Neural progenitor cell (in vitro differentiated cells): ENCODE measurements around the gene SIAH3. TPM values are rescaled to one million over a fixed set of nuclear protein-coding genes. Genes with fewer than 3 reads are reported as not detected.

ENCODE experiments used
- DNase-seq: peaks from one replicate; pipeline ENCODE4 v3.0.0-alpha.2; 2016; ENCODE audit warnings: low spot score
- H2AFZ ChIP-seq: fragments of 200-600 bp; sonication (generic); replicated peaks from 2 replicates; pipeline ENCODE4 v1.6.1; 2016; ENCODE audit warnings: antibody characterized with exemption
- H3F3A ChIP-seq: fragments of 200-600 bp; sonication (generic); 2 replicates; pipeline ENCODE4 v1.6.1; 2016; ENCODE audit warnings: antibody characterized with exemption, low read depth
- H3K27ac ChIP-seq: fragments of 200-600 bp; sonication (generic); 2 replicates; pipeline ENCODE4 v1.5.1; 2016; ENCODE audit warnings: mild to moderate bottlenecking
- H3K27me3 ChIP-seq: fragments of 200-600 bp; sonication (generic); 2 replicates; pipeline ENCODE4 v1.6.1; 2016; ENCODE audit warnings: mild to moderate bottlenecking, moderate library complexity
- H3K36me3 ChIP-seq: fragments of 200-600 bp; sonication (generic); 2 replicates; pipeline ENCODE4 v1.5.1; 2016
- H3K4me1 ChIP-seq: fragments of 200-600 bp; sonication (generic); 2 replicates; pipeline ENCODE4 v1.6.1; 2016; ENCODE audit warnings: mixed run types
- H3K4me2 ChIP-seq: fragments of 200-600 bp; sonication (generic); 2 replicates; pipeline ENCODE4 v1.6.1; 2016
- H3K4me3 ChIP-seq: fragments of 200-600 bp; sonication (generic); 2 replicates; pipeline ENCODE4 v1.5.1; 2016
- H3K79me2 ChIP-seq: fragments of 200-600 bp; sonication (generic); 2 replicates; pipeline ENCODE4 v1.6.1; 2016; ENCODE audit warnings: low read depth
- H3K9ac ChIP-seq: fragments of 200-600 bp; sonication (generic); 2 replicates; pipeline ENCODE4 v1.6.1; 2016
- H3K9me3 ChIP-seq: fragments of 200-600 bp; sonication (generic); 2 replicates; pipeline ENCODE4 v1.5.1; 2016; ENCODE audit warnings: low read depth
- H4K20me1 ChIP-seq: fragments of 200-600 bp; sonication (generic); 2 replicates; pipeline ENCODE4 v1.6.1; 2016; ENCODE audit warnings: low read depth
- H3K27ac Mint-ChIP-seq: 3 replicates; pipeline ENCODE4 v1.8.0; 2021; ENCODE audit warnings: mixed read lengths
- H3K27me3 Mint-ChIP-seq: 2 replicates; pipeline ENCODE4 v1.8.0; 2022; ENCODE audit warnings: low read depth, mild to moderate bottlenecking, inconsistent platforms, moderate library complexity, mixed read lengths; ENCODE audit not compliant: insufficient read depth
- H3K36me3 Mint-ChIP-seq: 3 replicates; pipeline ENCODE4 v1.8.0; 2021; ENCODE audit warnings: mixed read lengths
- H3K4me1 Mint-ChIP-seq: 3 replicates; pipeline ENCODE4 v1.8.0; 2021; ENCODE audit warnings: mixed read lengths
- H3K4me3 Mint-ChIP-seq: 3 replicates; pipeline ENCODE4 v1.8.0; 2021; ENCODE audit warnings: mild to moderate bottlenecking, moderate library complexity, mixed read lengths
- H3K9me3 Mint-ChIP-seq: 3 replicates; pipeline ENCODE4 v1.8.0; 2020; ENCODE audit warnings: mixed read lengths
- EZH2 ChIP-seq: fragments of 200-600 bp; sonication (generic); IDR thresholded peaks from 2 replicates; pipeline ENCODE4 v1.6.1; 2017; ENCODE audit warnings: antibody characterized with exemption, mild to moderate bottlenecking, moderate library complexity
- EZH2phosphoT487 ChIP-seq: fragments of 200-600 bp; sonication (generic); IDR thresholded peaks from 2 replicates; pipeline ENCODE4 v1.6.1; 2017; ENCODE audit warnings: antibody characterized with exemption
- total RNA-seq: library from RNA; depleted of rRNA; stranded (reverse); fragments of >200 nt; gene quantifications from 2 replicates; pipeline ENCODE4 v1.2.3, GENCODE V29; 2015; ENCODE audit warnings: low replicate concordance
- TF ChIP-seq, protein P1 (sequence below): fragments of 200-600 bp; sonication (generic); IDR thresholded peaks from 2 replicates; pipeline ENCODE4 v1.5.1; 2017; ENCODE audit warnings: antibody characterized with exemption, mild to moderate bottlenecking

Gene SIAH3
- total RNA-seq, 1 donor from 2014 or later: not detected

DNA sequence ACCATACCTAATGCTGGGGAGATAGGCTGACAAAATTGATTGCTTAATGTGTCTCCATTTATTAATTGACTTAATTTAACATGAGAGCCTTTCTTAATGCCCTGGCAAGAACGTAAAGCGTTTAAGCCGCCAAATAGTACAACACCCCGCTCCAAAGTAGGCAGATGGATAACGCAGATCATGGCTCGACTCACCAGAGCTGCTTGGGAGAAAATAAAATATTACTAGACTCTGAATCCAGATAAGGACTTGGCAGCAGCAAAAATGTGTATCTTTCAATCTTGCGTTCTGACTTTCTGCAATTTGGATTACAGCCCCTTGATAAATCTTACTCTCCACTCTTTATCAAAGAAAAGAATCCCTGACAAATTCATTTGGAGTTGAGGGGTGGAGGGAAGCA lies 403 bp upstream of the SIAH3 start:
- DNase-seq: no peak
- Histone ChIP-seq H3K4me3 (no peak overlapping the region), H3K9ac (no peak overlapping the region), H3K27ac (no peak overlapping the region), H3K79me2 (no peaks in the 10 kb centered on the region), H3K27me3 (peaks cover 62% of the 10 kb centered on the region), H3K9me3 (no peaks in the 10 kb centered on the region), H3F3A (no peaks in the 10 kb centered on the region), H3K4me1 (peaks cover 25% of the 10 kb centered on the region), H2AFZ (peak overlapping the region; percentile 26), H3K4me2 (peak overlapping the region; percentile 79), H4K20me1 (no peaks in the 10 kb centered on the region), H3K36me3 (no peaks in the 10 kb centered on the region)
- H3K4me1 Mint-ChIP-seq: peaks cover 61% of the 10 kb centered on the region
- H3K36me3 Mint-ChIP-seq: no peaks in the 10 kb centered on the region
- TF ChIP-seq EZH2: no peak
- TF ChIP-seq EZH2phosphoT487: no peak
- TF ChIP-seq, protein P1, sequence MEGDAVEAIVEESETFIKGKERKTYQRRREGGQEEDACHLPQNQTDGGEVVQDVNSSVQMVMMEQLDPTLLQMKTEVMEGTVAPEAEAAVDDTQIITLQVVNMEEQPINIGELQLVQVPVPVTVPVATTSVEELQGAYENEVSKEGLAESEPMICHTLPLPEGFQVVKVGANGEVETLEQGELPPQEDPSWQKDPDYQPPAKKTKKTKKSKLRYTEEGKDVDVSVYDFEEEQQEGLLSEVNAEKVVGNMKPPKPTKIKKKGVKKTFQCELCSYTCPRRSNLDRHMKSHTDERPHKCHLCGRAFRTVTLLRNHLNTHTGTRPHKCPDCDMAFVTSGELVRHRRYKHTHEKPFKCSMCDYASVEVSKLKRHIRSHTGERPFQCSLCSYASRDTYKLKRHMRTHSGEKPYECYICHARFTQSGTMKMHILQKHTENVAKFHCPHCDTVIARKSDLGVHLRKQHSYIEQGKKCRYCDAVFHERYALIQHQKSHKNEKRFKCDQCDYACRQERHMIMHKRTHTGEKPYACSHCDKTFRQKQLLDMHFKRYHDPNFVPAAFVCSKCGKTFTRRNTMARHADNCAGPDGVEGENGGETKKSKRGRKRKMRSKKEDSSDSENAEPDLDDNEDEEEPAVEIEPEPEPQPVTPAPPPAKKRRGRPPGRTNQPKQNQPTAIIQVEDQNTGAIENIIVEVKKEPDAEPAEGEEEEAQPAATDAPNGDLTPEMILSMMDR: no peak
- no peak overlapping the region for H3K27ac Mint-ChIP-seq
- peak overlapping the region; percentile 89 for H3K4me3 Mint-ChIP-seq
- peaks cover 11% of the 10 kb centered on the region for H3K9me3 Mint-ChIP-seq
- peaks cover 8% of the 10 kb centered on the region for H3K27me3 Mint-ChIP-seq

DNA sequence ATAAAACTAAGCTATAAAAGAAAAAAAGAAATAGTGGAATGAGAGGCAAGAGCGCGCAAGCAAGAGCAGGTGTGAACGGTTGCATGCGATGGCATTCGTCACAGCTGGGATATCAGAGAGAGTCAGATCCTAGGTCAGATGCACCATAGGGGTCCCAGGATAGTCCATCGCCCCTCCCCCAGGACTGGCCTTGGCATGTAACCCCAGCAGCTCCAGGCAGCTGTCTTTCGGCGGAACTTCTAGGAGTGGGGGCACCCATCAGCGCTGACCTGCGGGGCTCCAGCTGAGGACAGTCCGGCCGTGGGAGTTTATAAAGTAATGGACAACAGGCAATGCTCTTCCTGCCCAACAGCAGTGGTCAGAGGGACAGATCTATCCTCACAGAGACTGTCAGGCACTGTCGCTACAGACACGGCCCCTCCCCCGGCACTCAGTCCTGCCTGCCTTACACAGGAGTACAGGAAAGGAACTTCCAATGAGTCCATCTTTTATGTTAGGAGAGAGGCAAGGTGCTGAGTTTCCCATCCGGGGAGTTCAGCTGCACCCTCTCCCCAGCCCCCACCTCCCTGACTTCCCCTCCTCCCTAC lies 1.4 kb downstream of the SIAH3 start:
- Histone ChIP-seq H3K36me3 (no peaks in the 10 kb centered on the region), H4K20me1 (no peaks in the 10 kb centered on the region), H3K9ac (no peak overlapping the region), H3K4me1 (peaks cover 33% of the 10 kb centered on the region), H3K27ac (no peak overlapping the region), H3F3A (no peaks in the 10 kb centered on the region), H2AFZ (peak overlapping the region; percentile 26), H3K9me3 (no peaks in the 10 kb centered on the region), H3K79me2 (no peaks in the 10 kb centered on the region), H3K4me3 (peak overlapping the region; percentile 46), H3K4me2 (peak overlapping the region; percentile 79), H3K27me3 (peaks cover 62% of the 10 kb centered on the region)
- peaks cover 11% of the 10 kb centered on the region for H3K9me3 Mint-ChIP-seq
- H3K4me3 Mint-ChIP-seq: peak overlapping the region; percentile 89
- H3K27ac Mint-ChIP-seq: no peak overlapping the region
- peak; percentile 45 for DNase-seq
- H3K4me1 Mint-ChIP-seq: peaks cover 70% of the 10 kb centered on the region
- TF ChIP-seq EZH2phosphoT487 (peak; percentile 21), EZH2 (no peak)
- TF ChIP-seq, protein P1: no peak
- peaks cover 2% of the 10 kb centered on the region for H3K36me3 Mint-ChIP-seq
- H3K27me3 Mint-ChIP-seq: peaks cover 8% of the 10 kb centered on the region

DNA sequence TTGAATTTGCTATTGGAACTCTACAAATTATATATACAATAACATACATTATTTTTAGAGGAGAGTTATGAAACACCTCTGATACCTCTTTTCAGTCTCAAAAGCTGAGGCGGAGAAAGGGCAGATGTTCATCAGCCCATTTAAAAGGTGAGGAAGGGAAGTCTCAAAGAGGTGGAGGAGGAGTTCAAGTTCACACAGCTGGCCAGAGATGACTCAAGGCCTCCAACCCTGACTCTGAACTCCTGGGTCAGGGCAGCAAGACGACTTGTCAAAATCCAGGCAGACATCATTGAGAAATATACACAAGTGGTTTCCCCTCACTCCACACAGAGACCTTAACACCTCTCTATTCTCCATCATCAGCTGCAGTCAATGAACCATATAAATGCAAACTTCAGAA lies 2.1 kb downstream of the SIAH3 start:
- H3F3A ChIP-seq: no peaks in the 10 kb centered on the region
- TF ChIP-seq EZH2phosphoT487 (no peak), EZH2 (no peak)
- TF ChIP-seq, protein P1: no peak
- H3K36me3 Mint-ChIP-seq: peaks cover 2% of the 10 kb centered on the region
- no peak for DNase-seq
- no peak overlapping the region for H3K9ac ChIP-seq
- H2AFZ ChIP-seq: no peak overlapping the region
- no peak overlapping the region for H3K4me2 ChIP-seq
- no peak overlapping the region for H3K27ac Mint-ChIP-seq
- peaks cover 33% of the 10 kb centered on the region for H3K4me1 ChIP-seq
- H3K27me3 ChIP-seq: peaks cover 62% of the 10 kb centered on the region
- no peaks in the 10 kb centered on the region for H4K20me1 ChIP-seq
- H3K4me1 Mint-ChIP-seq: peaks cover 72% of the 10 kb centered on the region
- H3K9me3 Mint-ChIP-seq: peaks cover 6% of the 10 kb centered on the region
- H3K27ac ChIP-seq: no peak overlapping the region
- no peaks in the 10 kb centered on the region for H3K36me3 ChIP-seq
- no peak overlapping the region for H3K4me3 ChIP-seq
- no peaks in the 10 kb centered on the region for H3K9me3 ChIP-seq
- H3K79me2 ChIP-seq: no peaks in the 10 kb centered on the region
- H3K27me3 Mint-ChIP-seq: peaks cover 8% of the 10 kb centered on the region
- H3K4me3 Mint-ChIP-seq: peak overlapping the region; percentile 89
